ENCODE results near the gene SNX5.

- TF ChIP-seq CTCF (IDR thresholded peaks at IDR 0.05; ENCODE audit: poor library complexity, severe bottlenecking) (no peak), RAD21 (conservative IDR thresholded peaks at IDR 0.05) (no peak)
Measured at GRCh38 chr20:17925141-17925939, 43.3 kb downstream of the SNX5 start.

All from neural cell (in vitro differentiated cells).